ENCODE results near the gene CFDP1.

Gene CFDP1

DNA sequence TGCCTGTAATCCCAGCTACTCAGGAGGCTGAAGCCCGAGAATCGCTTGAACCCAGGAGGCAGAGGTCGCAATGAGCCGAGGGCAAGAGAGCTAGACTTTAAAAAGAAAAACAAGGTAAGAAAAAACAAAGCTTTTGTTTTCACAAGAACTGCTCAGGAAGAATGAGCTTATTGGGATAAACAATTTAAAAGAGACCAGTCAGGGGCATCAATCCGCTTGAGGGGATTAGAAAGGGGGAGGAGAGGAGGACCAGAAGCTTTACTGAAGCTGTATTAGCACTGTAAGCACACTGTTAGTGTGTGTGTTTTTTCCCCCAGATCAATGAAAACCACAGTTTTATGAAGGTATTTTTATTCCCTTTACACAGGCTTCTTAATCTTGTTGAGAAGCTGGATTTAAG is 22.4 kb upstream of the CFDP1 start:
- Histone ChIP-seq H3K4me1 (ENCODE audit: control insufficient read depth, insufficient read depth, low read length) (peaks cover 34% of the 10 kb centered on the region), H3K9me3 (ENCODE audit: control insufficient read depth, insufficient read depth, low read depth, low read length) (no peaks in the 10 kb centered on the region), H3K27ac (ENCODE audit: extremely low read depth, low read depth, low read length) (no peak overlapping the region), H3K4me3 (ENCODE audit: low read depth, low read length) (no peak overlapping the region), H3K36me3 (ENCODE audit: control insufficient read depth in 2 of 2, insufficient read depth in 1 of 2, low read length in 2 of 2) (peaks cover 6 to 9% of the 10 kb centered on the region in 2 experiments; a peak in 2 of 3 replicates)
- ChIA-PET CTCF (interaction anchor here (0.6 to 3.9 kb wide), 3 partner anchors 10 to 222 kb away, joined by 3 to 23 read pairs (median 4); no protein-coding TSS in a partner anchor), POLR2A (interaction anchor here (0.8 to 1.0 kb wide), 3 partner anchors 8 to 192 kb away, joined by 3 read pairs; partner anchors contain the start of genes KARS1 and TERF2IP)
- TF ChIP-seq ZNF341 (tag by site-specific recombination; IDR thresholded peaks at IDR 0.05; ENCODE audit: low read depth) (peak; percentile 50; the same call in 1 of the 2 replicates), ZNF366 (tag by site-specific recombination; conservative IDR thresholded peaks at IDR 0.05) (no peak), ZBTB21 (tag by site-specific recombination; IDR thresholded peaks at IDR 0.05) (no peak), ZNF248 (tag by site-specific recombination; IDR thresholded peaks at IDR 0.05) (no peak), MZF1 (tag by site-specific recombination; IDR thresholded peaks at IDR 0.05; ENCODE audit: borderline replicate concordance) (peak; percentile 70; the same call in 1 of the 2 replicates), ZSCAN16 (tag by site-specific recombination; IDR thresholded peaks at IDR 0.05) (no peak), ZNF660 (tag by site-specific recombination; IDR thresholded peaks at IDR 0.05) (peak; percentile 84), ZNF548 (tag by site-specific recombination; IDR thresholded peaks at IDR 0.05) (no peak)

DNA sequence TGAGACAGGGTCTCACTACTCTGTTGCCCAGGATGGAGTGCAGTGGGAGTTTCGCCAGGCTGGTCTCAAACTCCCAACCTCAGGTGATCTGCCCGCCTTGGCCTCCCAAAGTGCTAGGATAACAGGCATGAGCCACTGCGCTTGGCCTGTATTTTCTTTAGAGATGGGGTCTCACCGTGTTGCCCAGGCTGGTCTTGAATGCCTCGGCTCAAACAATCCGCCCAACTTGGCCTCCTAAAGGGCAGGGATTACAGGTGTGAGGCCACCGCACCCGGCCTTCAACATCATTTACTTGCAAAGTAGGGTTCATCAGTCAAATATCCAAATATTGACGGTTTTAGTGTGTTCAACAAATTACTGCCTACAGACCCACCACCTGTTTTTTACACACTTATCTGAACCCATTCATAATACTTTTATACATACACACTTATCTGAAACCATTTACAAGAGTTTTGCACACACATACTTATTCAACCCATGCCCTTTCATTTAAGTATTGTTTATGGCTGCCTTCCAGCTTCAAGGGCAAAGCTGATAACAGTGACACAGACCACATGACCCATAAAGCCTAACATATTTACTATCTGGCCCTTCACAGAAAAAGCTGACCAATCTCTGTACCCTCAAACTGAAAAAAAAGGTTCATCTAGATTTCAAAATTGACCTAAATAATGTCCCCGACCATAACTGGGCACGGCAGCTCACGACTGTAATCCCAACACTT is 19.3 kb upstream of the CFDP1 start:
- TF ChIP-seq FEZF1 (tag by site-specific recombination; IDR thresholded peaks at IDR 0.05) (peak; percentile 24; the same call in 1 of the 2 replicates), ZXDB (tag by site-specific recombination; IDR thresholded peaks at IDR 0.05) (0 out of 2 replicates have a peak, but pooled peaks have one; percentile 26), ZNF843 (tag by site-specific recombination; IDR thresholded peaks at IDR 0.05) (peak; percentile 43; the same call in 1 of the 2 replicates), ZBTB48 (tag by site-specific recombination; IDR thresholded peaks at IDR 0.05) (no peak)
- Histone ChIP-seq H3K4me1 (ENCODE audit: control insufficient read depth, insufficient read depth, low read length) (peaks cover 22% of the 10 kb centered on the region), H3K4me3 (ENCODE audit: low read depth, low read length) (no peak overlapping the region), H3K36me3 (ENCODE audit: control insufficient read depth in 2 of 2, insufficient read depth in 1 of 2, low read length in 2 of 2) (peaks cover 9 to 24% of the 10 kb centered on the region in 2 experiments; a peak in 2 of 3 replicates), H3K27ac (ENCODE audit: extremely low read depth, low read depth, low read length) (no peak overlapping the region), H3K9me3 (ENCODE audit: control insufficient read depth, insufficient read depth, low read depth, low read length) (no peaks in the 10 kb centered on the region)
- ChIA-PET POLR2A (no interaction called here), CTCF (interaction anchor here (0.8 to 0.9 kb wide), 2 partner anchors 32 to 98 kb away, joined by 3 read pairs; no protein-coding TSS in a partner anchor)

DNA sequence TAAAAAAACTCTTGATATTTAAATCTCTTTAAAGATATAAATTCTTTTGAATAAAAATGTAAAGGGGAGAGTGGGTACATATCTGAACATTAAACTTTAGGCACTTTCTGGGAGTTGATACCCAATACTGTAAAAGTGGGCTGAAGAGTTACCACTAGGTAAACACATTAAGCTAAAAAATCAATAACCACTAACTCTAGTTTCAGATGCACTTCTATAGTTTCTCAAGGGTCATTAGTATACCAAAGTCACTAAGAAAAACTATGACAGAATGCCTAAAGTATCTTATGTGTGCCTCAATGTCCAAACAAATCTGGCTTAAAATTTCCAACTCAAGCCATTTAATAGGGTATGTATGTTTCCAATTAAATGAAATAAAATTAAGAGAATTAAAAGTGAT is 13.1 kb upstream of the CFDP1 start:
- ChIA-PET CTCF (interaction anchor here (0.6 to 1.7 kb wide), 4 partner anchors 17 to 463 kb away, joined by 3 to 6 read pairs (median 4); no protein-coding TSS in a partner anchor), POLR2A (interaction anchor here (0.7 kb wide), 2 partner anchors 14 to 226 kb away, joined by 3 to 4 read pairs; no protein-coding TSS in a partner anchor)
- H3K4me3 ChIP-seq (ENCODE audit: low read depth, low read length): no peak overlapping the region
- peaks cover 10% of the 10 kb centered on the region for H3K4me1 ChIP-seq (ENCODE audit: control insufficient read depth, insufficient read depth, low read length)
- peaks cover 9 to 28% of the 10 kb centered on the region in 2 experiments; a peak in 2 of 3 replicates for H3K36me3 ChIP-seq (ENCODE audit: control insufficient read depth in 2 of 2, insufficient read depth in 1 of 2, low read length in 2 of 2)
- no peak overlapping the region for H3K27ac ChIP-seq (ENCODE audit: extremely low read depth, low read depth, low read length)
- H3K9me3 ChIP-seq (ENCODE audit: control insufficient read depth, insufficient read depth, low read depth, low read length): no peaks in the 10 kb centered on the region
- TF ChIP-seq ZNF132 (tag by site-specific recombination; IDR thresholded peaks at IDR 0.05; ENCODE audit: borderline replicate concordance) (no peak), SETDB1 (IDR thresholded peaks at IDR 0.05; ENCODE audit: insufficient read length, low read length) (no peak), ZNF239 (tag by site-specific recombination; IDR thresholded peaks at IDR 0.05) (no peak), ZNF266 (tag by site-specific recombination; IDR thresholded peaks at IDR 0.05; ENCODE audit: low read depth) (no peak), ZNF521 (tag by site-specific recombination; IDR thresholded peaks at IDR 0.05) (no peak), ZNF596 (tag by site-specific recombination; IDR thresholded peaks at IDR 0.05) (peak; percentile 29; the same call in 1 of the 2 replicates)
- TF ChIP-seq, protein P1, sequence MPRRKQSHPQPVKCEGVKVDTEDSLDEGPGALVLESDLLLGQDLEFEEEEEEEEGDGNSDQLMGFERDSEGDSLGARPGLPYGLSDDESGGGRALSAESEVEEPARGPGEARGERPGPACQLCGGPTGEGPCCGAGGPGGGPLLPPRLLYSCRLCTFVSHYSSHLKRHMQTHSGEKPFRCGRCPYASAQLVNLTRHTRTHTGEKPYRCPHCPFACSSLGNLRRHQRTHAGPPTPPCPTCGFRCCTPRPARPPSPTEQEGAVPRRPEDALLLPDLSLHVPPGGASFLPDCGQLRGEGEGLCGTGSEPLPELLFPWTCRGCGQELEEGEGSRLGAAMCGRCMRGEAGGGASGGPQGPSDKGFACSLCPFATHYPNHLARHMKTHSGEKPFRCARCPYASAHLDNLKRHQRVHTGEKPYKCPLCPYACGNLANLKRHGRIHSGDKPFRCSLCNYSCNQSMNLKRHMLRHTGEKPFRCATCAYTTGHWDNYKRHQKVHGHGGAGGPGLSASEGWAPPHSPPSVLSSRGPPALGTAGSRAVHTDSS (tag by site-specific recombination; IDR thresholded peaks at IDR 0.05): 0 out of 2 replicates have a peak, but pooled peaks have one; percentile 27
- TF ChIP-seq, protein P2, sequence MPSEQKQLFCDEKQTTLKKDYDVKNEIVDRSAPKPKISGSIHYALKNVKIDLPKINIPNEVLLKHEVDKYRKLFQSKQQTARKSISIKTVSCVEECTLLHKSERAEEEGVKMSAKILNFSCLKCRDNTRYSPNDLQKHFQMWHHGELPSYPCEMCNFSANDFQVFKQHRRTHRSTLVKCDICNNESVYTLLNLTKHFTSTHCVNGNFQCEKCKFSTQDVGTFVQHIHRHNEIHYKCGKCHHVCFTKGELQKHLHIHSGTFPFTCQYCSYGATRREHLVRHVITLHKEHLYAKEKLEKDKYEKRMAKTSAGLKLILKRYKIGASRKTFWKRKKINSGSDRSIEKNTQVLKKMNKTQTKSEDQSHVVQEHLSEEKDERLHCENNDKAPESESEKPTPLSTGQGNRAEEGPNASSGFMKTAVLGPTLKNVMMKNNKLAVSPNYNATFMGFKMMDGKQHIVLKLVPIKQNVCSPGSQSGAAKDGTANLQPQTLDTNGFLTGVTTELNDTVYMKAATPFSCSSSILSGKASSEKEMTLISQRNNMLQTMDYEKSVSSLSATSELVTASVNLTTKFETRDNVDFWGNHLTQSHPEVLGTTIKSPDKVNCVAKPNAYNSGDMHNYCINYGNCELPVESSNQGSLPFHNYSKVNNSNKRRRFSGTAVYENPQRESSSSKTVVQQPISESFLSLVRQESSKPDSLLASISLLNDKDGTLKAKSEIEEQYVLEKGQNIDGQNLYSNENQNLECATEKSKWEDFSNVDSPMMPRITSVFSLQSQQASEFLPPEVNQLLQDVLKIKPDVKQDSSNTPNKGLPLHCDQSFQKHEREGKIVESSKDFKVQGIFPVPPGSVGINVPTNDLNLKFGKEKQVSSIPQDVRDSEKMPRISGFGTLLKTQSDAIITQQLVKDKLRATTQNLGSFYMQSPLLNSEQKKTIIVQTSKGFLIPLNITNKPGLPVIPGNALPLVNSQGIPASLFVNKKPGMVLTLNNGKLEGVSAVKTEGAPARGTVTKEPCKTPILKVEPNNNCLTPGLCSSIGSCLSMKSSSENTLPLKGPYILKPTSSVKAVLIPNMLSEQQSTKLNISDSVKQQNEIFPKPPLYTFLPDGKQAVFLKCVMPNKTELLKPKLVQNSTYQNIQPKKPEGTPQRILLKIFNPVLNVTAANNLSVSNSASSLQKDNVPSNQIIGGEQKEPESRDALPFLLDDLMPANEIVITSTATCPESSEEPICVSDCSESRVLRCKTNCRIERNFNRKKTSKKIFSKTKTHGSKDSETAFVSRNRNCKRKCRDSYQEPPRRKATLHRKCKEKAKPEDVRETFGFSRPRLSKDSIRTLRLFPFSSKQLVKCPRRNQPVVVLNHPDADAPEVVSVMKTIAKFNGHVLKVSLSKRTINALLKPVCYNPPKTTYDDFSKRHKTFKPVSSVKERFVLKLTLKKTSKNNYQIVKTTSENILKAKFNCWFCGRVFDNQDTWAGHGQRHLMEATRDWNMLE (tag by site-specific recombination; conservative IDR thresholded peaks at IDR 0.05; ENCODE audit: low read depth): no peak
- TF ChIP-seq, protein P3, sequence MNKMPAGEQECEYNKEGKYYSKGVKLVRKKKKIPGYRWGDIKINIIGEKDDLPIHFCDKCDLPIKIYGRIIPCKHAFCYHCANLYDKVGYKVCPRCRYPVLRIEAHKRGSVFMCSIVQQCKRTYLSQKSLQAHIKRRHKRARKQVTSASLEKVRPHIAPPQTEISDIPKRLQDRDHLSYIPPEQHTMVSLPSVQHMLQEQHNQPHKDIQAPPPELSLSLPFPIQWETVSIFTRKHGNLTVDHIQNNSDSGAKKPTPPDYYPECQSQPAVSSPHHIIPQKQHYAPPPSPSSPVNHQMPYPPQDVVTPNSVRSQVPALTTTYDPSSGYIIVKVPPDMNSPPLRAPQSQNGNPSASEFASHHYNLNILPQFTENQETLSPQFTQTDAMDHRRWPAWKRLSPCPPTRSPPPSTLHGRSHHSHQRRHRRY (tag by site-specific recombination; IDR thresholded peaks at IDR 0.05): no peak
